NOMO-1 (cell line): ENCODE measurements around the gene BUB3.

Experiments used
- DNase-seq, 2 experiments: peaks; one replicate each; lab custom pipeline; 2025; ENCODE audit not compliant: unreplicated experiment in 2 of 2; lab: John Stamatoyannopoulos, UW

Gene BUB3

GRCh38 chr10:123154092-123154710 lies at the start of gene BUB3:
TSS of gene BUB3 (plus strand) at chr10:123154402. CDS start at chr10:123154918, 516 bp downstream.
- DNase-seq = peak; percentile 98 to 99

- no peak for DNase-seq
Observed at GRCh38 chr10:123109466-123109865, 44.7 kb upstream of the BUB3 start.

- DNase-seq = no peak
Observed at GRCh38 chr10:123117644-123118417, 36.4 kb upstream of the BUB3 start.

- no peak for DNase-seq
Observed at GRCh38 chr10:123119081-123119480, 35.1 kb upstream of the BUB3 start.

GRCh38 chr10:123126246-123126645 lies 28.0 kb upstream of the BUB3 start:
- DNase-seq = no peak

- no peak for DNase-seq
Observed at GRCh38 chr10:123129618-123130271, 24.5 kb upstream of the BUB3 start.

GRCh38 chr10:123132576-123133477 lies 21.4 kb upstream of the BUB3 start:
- DNase-seq = peak; percentile 82 to 88

- DNase-seq = no peak
Observed at GRCh38 chr10:123133541-123134342, 20.5 kb upstream of the BUB3 start.

GRCh38 chr10:123134343-123134914 lies 19.8 kb upstream of the BUB3 start:
- no peak for DNase-seq

GRCh38 chr10:123134915-123135414 lies 19.2 kb upstream of the BUB3 start:
- DNase-seq = no peak

- DNase-seq = no peak
Observed at GRCh38 chr10:123135415-123136141, 18.6 kb upstream of the BUB3 start, which contains the start of gene HMX3. TSS of gene HMX3 (plus strand) at chr10:123135970. CDS start at chr10:123136051, 81 bp downstream.

GRCh38 chr10:123136221-123136805 lies 17.9 kb upstream of the BUB3 start:
- DNase-seq = no peak

- DNase-seq = peak in 1 of 2 experiments; percentile 53
Observed at GRCh38 chr10:123136806-123137642, 17.2 kb upstream of the BUB3 start.

GRCh38 chr10:123139165-123139520 lies 15.1 kb upstream of the BUB3 start:
- no peak for DNase-seq

- no peak for DNase-seq
Observed at GRCh38 chr10:123139521-123140163, 14.6 kb upstream of the BUB3 start.

- DNase-seq = no peak
Observed at GRCh38 chr10:123140164-123140982, 13.8 kb upstream of the BUB3 start.
